SJSA1 (cell line): Measurements from ENCODE around the gene DDX51. TPM values are rescaled to one million over a fixed set of nuclear protein-coding genes. Genes with fewer than 3 reads are reported as not detected.
"Not testable (repeated sequence)": the region's sequence is repeated elsewhere in the genome, so short reads cannot be mapped to it uniquely, and the experiment has no call there.

Source experiments
- DNase-seq, 2 experiments: peaks; one replicate each; pipeline ENCODE4 v3.0.0-alpha.2; 2015 to 2020; ENCODE audit warnings: low spot score in 2 of 2, low read depth in 1 of 2
- H3K27ac ChIP-seq: fragments of 250-450 bp; sonication (Bioruptor Pico); 2 replicates; pipeline ENCODE4 v1.5.1; 2020; ENCODE audit warnings: mild to moderate bottlenecking, moderate library complexity
- H3K27me3 ChIP-seq: fragments of 250-450 bp; sonication (Bioruptor Pico); replicated peaks from 2 replicates; pipeline ENCODE4 v1.5.1; 2020; ENCODE audit warnings: mild to moderate bottlenecking, moderate library complexity
- H3K36me3 ChIP-seq: fragments of 250-450 bp; sonication (Bioruptor Pico); 2 replicates; pipeline ENCODE4 v1.5.1; 2020; ENCODE audit warnings: mild to moderate bottlenecking
- H3K4me1 ChIP-seq: fragments of 250-450 bp; sonication (Bioruptor Pico); replicated peaks from 2 replicates; pipeline ENCODE4 v1.6.1; 2021; ENCODE audit warnings: mild to moderate bottlenecking
- H3K4me3 ChIP-seq: fragments of 250-450 bp; sonication (Bioruptor Pico); 2 replicates; pipeline ENCODE4 v1.5.1; 2020; ENCODE audit warnings: mild to moderate bottlenecking
- H3K9me3 ChIP-seq: fragments of 250-450 bp; sonication (Bioruptor Pico); replicated peaks from 2 replicates; pipeline ENCODE4 v1.5.1; 2020; ENCODE audit warnings: mild to moderate bottlenecking
- total RNA-seq: library from RNA; depleted of rRNA; stranded (reverse); fragments of >200 nt; shearing (Covaris generic); gene quantifications from 2 replicates; pipeline ENCODE4 v1.2.3, GENCODE V29; 2014

The DDX51 gene
- total RNA-seq, 1 experiment from 2014 or later, result 11.8 TPM

GRCh38 chr12:132109741-132110140 is 34.4 kb downstream of the DDX51 start:
- Histone ChIP-seq H3K27ac (no peak overlapping the region), H3K9me3 (no peaks in the 10 kb centered on the region), H3K36me3 (peaks cover 11% of the 10 kb centered on the region), H3K4me1 (no peaks in the 10 kb centered on the region), H3K27me3 (no peaks in the 10 kb centered on the region), H3K4me3 (no peak overlapping the region)
- DNase-seq, result no peak

DNA sequence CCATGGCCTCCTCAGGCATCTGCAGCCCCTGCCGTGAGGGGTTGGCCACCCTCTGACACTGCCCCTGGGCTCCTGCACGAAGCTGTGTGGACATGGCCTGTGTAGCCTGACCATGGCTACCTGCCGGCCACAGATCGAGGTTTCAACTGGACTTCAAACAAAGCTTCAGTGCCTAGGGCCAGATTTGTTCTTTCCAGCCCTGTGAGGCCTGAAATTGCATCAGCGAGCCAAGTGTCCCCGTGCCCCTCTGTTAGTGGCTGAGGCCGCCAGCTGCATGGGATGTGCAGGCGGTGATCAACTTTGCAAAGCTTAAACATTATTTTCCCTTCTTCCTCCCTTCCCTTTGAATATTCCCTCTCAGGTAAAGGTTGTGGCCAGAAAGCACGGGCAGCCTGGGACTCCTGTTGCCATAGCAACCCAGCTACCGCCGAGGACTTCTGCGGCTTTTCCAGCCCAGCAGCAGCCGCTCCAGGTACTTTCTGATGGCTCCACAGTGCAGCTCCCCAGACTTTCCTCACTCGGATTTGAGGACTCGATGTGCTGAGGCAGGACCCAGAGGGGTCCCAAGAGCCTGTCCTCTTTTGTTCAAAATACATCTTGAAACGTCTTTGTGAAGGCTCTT is 35.8 kb downstream of the DDX51 start:
- H3K4me3 ChIP-seq, result no peak overlapping the region
- H3K4me1 ChIP-seq, result no peaks in the 10 kb centered on the region
- no peaks in the 10 kb centered on the region for H3K27me3 ChIP-seq
- H3K27ac ChIP-seq, result no peak overlapping the region
- no peak for DNase-seq
- H3K36me3 ChIP-seq, result peaks cover 7% of the 10 kb centered on the region
- no peaks in the 10 kb centered on the region for H3K9me3 ChIP-seq

DNA sequence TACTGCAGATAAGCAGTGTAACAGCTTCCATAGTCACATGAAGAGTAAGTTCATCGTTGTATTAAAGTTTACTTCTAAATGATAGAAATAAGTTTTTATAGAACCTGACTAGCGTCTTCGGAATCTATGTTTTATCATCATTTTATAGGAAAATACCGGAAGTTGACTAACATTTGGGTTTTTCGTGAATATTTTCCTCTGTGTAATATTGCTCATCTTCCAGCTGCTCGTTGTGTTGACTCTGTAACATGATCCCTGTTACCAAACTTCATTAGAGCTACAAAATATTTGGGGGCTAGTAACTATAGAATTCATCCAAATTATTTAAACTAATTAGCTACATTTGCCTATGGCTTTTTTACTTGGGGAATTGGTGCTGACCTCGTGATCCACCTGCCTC is 37.2 kb downstream of the DDX51 start:
- Histone ChIP-seq H3K36me3 (peaks cover 7% of the 10 kb centered on the region), H3K27me3 (no peaks in the 10 kb centered on the region), H3K9me3 (no peaks in the 10 kb centered on the region), H3K27ac (no peak overlapping the region), H3K4me3 (no peak overlapping the region), H3K4me1 (no peaks in the 10 kb centered on the region)
- no peak for DNase-seq

- no peak for DNase-seq
- no peak overlapping the region for H3K4me3 ChIP-seq
- H3K36me3 ChIP-seq, result peaks cover under 1% of the 10 kb centered on the region; the same call in 1 of the 2 replicates
- no peaks in the 10 kb centered on the region for H3K27me3 ChIP-seq
- H3K27ac ChIP-seq, result no peak overlapping the region
- H3K9me3 ChIP-seq, result no peaks in the 10 kb centered on the region
- no peaks in the 10 kb centered on the region for H3K4me1 ChIP-seq
These were observed 38.7 kb downstream of the DDX51 start for GRCh38 chr12:132105467-132105866.

GRCh38 chr12:132103542-132104308 is 40.4 kb downstream of the DDX51 start:
- Histone ChIP-seq H3K27ac (no peak overlapping the region), H3K4me3 (no peak overlapping the region), H3K27me3 (no peaks in the 10 kb centered on the region), H3K4me1 (no peaks in the 10 kb centered on the region), H3K36me3 (peaks cover 2% of the 10 kb centered on the region; the same call in 1 of the 2 replicates), H3K9me3 (no peaks in the 10 kb centered on the region)
- no peak for DNase-seq

GRCh38 chr12:132103072-132103471 is 41.0 kb downstream of the DDX51 start:
- DNase-seq, H3K27ac ChIP-seq, H3K36me3 ChIP-seq, H3K4me1 ChIP-seq, H3K27me3 ChIP-seq, H3K4me3 ChIP-seq, H3K9me3 ChIP-seq: not testable (repeated sequence)

- no peak overlapping the region for H3K4me3 ChIP-seq
- DNase-seq, result no peak
- H3K27me3 ChIP-seq, result no peaks in the 10 kb centered on the region
- no peaks in the 10 kb centered on the region for H3K4me1 ChIP-seq
- H3K9me3 ChIP-seq, result no peaks in the 10 kb centered on the region
- H3K27ac ChIP-seq, result no peak overlapping the region
- peaks cover 2% of the 10 kb centered on the region; the same call in 1 of the 2 replicates for H3K36me3 ChIP-seq
These were observed 41.8 kb downstream of the DDX51 start for GRCh38 chr12:132102297-132102696.

- Histone ChIP-seq H3K4me3 (no peak overlapping the region), H3K36me3 (peaks cover 2% of the 10 kb centered on the region; the same call in 1 of the 2 replicates), H3K27ac (no peak overlapping the region), H3K9me3 (no peaks in the 10 kb centered on the region), H3K4me1 (no peaks in the 10 kb centered on the region), H3K27me3 (no peaks in the 10 kb centered on the region)
- DNase-seq, result no peak
These were observed 43.6 kb downstream of the DDX51 start for GRCh38 chr12:132100306-132101065.

DNA sequence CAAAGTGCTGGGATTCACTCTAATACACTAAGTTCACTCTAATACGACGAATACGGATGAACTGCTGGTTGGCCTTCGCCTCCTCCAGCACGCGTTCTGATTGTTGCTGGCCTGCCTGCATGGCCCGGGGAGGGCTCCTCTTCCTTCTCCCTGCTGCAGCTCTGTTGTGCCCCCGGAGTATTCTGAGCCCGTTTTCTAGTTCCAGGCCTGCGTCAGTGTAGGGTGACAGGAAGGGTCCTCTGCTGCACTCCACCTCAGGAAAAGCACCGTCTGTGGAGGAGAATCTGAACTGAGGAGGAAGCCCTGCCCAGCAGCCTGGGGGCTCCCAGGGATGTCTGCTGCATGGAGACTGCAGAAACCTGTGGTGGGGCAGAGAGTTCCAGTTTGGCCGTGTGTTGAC is 44.4 kb downstream of the DDX51 start:
- Histone ChIP-seq H3K9me3 (no peaks in the 10 kb centered on the region), H3K27me3 (no peaks in the 10 kb centered on the region), H3K4me1 (no peaks in the 10 kb centered on the region), H3K4me3 (no peak overlapping the region), H3K36me3 (peaks cover 2% of the 10 kb centered on the region; the same call in 1 of the 2 replicates), H3K27ac (no peak overlapping the region)
- no peak for DNase-seq

GRCh38 chr12:132095520-132096409 is 48.4 kb downstream of the DDX51 start:
- H3K27ac ChIP-seq, result no peak overlapping the region
- H3K4me3 ChIP-seq, result no peak overlapping the region
- no peaks in the 10 kb centered on the region for H3K27me3 ChIP-seq
- no peaks in the 10 kb centered on the region for H3K9me3 ChIP-seq
- DNase-seq, result no peak
- no peaks in the 10 kb centered on the region for H3K4me1 ChIP-seq
- H3K36me3 ChIP-seq, result peaks cover 8% of the 10 kb centered on the region; the same call in 1 of the 2 replicates

- Histone ChIP-seq H3K4me1 (no peaks in the 10 kb centered on the region), H3K9me3 (no peaks in the 10 kb centered on the region; the same call in 1 of the 2 replicates), H3K27me3 (no peaks in the 10 kb centered on the region), H3K36me3 (0 out of 2 replicates have a peak, but pooled peaks cover 8% of the 10 kb centered on the region), H3K4me3 (no peak overlapping the region), H3K27ac (no peak overlapping the region)
- DNase-seq, result no peak
These were observed 49.7 kb downstream of the DDX51 start for GRCh38 chr12:132094269-132094891.

GRCh38 chr12:132089407-132089910 is 54.7 kb downstream of the DDX51 start:
- H3K4me3 ChIP-seq, result no peak overlapping the region
- H3K4me1 ChIP-seq, result peaks cover 4% of the 10 kb centered on the region; the same call in 1 of the 2 replicates
- no peak for DNase-seq
- H3K9me3 ChIP-seq, result no peaks in the 10 kb centered on the region; the same call in 1 of the 2 replicates
- no peaks in the 10 kb centered on the region for H3K27me3 ChIP-seq
- peaks cover 8% of the 10 kb centered on the region; the same call in 1 of the 2 replicates for H3K36me3 ChIP-seq
- H3K27ac ChIP-seq, result no peak overlapping the region
